Stimulated activated CD4-positive, alpha-beta T cell treated with anti-CD3 and anti-CD28 coated beads, Interleukin-12 subunit alpha, Interleukin-12 subunit beta, amount 100 ng/mL, for 4 hours (primary cell): Measurements from ENCODE around the gene UBE2Q1.

Experiments
- DNase-seq: peaks from one replicate; pipeline ENCODE4 v3.0.0-alpha.2; 2020

The UBE2Q1 gene

DNA sequence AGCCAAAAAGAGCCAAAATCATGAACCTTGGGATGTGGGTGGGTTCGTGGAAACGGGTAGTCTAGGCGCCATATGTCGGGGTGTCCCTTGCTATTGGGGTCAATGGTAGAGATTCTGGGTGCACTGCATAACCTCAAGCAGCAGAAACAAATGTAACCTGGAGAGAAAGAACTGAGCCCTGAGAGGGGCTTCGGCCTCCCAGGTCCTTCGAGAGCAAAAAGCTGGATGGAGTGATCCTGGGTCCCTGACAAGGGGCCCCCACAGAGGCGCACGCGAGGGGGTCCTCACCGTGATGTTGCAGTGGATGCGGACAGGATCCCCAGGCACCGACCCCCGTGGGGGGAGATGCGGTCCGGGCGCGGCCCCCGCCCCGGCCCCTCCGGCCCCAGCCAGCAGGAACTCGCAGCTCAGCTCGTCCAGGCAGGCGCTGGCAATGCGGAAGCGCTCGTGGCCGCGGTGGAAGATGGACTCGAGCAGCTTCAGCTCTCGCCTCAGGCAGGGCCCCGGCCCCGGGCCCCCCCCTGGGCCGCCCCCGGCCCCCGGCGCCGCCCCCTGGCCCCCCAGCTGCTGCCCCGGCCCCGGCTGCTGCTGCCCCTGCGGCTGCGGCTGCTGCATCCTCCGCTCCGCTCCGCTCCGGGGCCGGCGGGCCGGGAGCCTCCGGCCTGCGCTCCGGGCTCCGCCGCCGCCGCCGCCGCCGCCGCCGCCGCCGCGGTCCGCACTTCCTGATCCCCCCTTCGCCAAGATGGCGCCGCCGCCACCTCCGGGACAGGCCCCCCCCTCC lies at the start of gene UBE2Q1:
Gene UBE2Q1, minus strand, starts transcription at position 724 of the 781 bp plus-strand sequence. Its CDS starts 109 bp downstream, at position 615.
- DNase-seq, result peak; percentile 30

DNA sequence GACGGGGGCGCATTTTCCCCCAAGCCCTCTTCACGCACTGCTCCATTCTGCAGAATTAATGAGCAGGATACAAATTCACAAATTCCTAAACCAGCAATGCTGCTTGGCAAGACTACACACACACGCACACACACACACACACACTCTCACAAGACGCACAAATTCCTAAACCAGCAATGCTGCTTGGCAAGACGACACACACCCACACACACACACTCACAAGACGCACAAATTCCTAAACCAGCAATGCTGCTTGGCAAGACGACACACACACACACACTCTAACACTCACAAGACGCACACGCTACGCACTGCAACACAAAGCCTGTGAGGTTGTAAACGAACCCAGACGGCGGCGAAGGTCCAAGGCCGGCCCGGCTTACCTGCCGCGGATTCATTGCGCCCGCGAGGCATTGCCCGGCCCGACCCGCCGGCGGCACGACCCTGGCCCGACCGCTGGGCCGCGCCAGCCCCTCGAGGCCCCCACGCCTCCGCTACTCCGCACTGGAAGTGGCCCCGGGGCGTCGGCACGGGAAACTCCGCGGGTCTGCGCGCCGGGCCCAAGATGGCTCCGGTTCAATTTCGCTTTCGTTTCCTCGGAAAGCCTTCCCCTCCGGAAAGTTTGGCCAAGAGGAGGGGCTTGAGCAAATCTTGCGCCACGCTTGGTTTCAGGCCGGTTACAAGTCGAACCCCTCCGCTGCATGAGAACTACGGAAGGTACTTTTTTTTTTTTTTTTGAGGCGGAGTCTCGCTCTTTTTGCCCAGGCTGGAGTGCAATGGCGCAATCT lies 49.3 kb upstream of the UBE2Q1 start, which contains the start of gene ADAR:
Gene ADAR, minus strand, starts transcription at position 578 of the 788 bp plus-strand sequence. Its CDS starts 180 bp downstream, at position 398.
- DNase-seq, result peak; percentile 81

DNA sequence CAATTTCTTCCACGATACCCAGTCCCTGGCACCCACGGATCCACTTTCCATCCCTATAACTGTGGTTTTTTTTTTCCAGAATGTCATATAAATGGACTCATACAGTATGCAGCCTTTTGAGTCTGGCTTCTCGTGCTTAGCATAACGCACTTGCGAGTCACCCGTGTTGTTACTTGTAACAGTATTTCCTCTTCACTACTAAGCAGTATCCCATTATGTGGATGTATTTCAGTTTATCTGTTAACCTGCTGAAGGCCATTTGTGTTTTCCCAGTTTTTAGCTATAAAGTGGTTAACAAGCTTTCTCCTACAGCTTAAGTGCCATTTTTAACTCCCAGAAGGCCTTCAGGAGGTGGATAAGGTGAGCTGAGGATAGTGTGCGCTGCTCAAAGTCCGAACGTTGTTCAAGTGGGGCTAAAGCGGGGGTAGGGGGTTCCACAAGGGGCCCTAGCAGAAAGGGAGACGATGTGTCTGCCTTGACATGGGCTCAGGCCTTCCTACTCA lies 48.7 kb upstream of the UBE2Q1 start:
- no peak for DNase-seq

DNA sequence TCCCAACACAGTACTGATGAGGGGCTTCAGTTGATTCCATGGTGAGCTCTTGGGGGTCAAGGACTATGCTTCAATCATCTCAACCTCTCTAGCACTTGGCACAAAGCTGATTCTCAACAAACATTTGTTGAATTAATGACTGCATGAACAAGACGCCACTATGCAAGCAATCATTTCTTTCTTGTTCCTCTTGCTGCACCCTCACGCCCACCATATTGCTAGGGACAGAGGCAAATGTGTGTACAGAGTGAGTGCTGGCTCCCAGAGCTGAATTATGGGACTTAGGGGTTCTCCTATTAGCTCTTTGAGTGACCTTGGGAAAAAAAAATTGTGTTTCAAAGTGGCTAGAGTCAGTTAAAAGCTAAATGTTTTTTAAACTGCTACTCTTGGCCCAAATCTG lies 47.1 kb upstream of the UBE2Q1 start:
- no peak for DNase-seq

- DNase-seq, result no peak
Observed at GRCh38 chr1:154603317-154603716, 44.9 kb upstream of the UBE2Q1 start.

DNA sequence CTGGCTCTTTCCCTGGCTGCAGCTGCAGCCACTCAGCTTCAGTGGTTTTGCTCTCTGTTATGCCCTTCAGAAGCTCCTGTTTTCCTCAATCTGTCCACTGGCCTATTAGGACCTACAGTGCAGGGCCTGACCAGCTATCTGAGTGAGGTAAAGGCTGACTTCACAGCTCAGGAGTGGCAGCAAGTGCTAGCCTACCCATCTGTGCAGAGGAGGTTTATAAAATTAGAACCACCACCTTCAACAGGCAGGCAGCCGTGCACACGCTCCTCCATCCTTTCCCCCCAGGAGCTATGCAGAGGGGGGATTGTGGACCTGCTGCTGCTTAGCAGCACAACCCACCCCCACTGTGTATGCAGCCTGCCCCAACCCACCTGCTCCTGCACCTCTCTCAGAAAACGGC lies 41.2 kb upstream of the UBE2Q1 start:
- no peak for DNase-seq

GRCh38 chr1:154598871-154599635 lies 40.6 kb upstream of the UBE2Q1 start:
- DNase-seq, result no peak

- DNase-seq, result no peak
Observed at GRCh38 chr1:154595621-154596020, 37.2 kb upstream of the UBE2Q1 start.

GRCh38 chr1:154594811-154595210 lies 36.3 kb upstream of the UBE2Q1 start:
- DNase-seq, result no peak

DNA sequence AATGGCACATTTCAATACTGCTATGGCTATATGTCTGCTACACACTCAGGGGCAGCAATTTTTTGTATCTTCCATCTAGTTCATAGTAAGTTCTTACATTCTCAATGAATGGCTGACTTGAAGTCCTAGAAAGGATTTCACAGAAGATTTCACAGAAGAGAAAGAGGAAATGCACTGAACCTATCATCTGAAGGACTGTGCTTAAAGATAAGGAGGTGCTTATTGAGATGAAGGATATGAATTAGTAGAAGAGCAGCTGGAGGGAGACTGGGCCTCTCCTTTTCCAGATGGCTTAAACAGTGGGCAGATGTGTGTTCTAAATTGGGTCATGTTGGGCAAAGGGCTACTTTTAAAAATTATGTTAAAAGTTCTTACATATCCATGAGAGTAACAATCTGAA lies 34.9 kb upstream of the UBE2Q1 start:
- DNase-seq, result no peak

- no peak for DNase-seq
Observed at GRCh38 chr1:154591206-154591605, 32.7 kb upstream of the UBE2Q1 start.

- DNase-seq, result no peak
Observed at GRCh38 chr1:154590756-154591155, 32.3 kb upstream of the UBE2Q1 start.

GRCh38 chr1:154589780-154590179 lies 31.3 kb upstream of the UBE2Q1 start:
- DNase-seq, result no peak

DNA sequence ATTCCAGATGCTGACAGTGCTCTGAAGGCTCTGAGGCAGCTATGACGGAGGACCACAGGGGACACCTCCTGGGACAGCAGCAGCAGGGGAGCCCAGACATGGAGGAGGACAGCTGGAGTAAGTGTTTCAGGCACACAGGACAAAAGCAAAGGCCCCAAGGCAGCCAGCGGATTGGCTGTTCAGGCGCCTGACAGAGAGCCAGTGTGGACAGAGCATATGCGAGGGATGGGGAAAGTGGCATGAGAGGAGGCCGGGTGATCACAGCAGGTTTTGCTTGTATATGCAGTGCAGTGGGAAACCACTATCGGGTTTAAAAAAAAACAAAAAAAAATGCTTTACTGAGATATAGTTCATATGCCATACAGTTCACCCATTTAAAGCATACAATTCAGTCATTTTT lies 28.2 kb upstream of the UBE2Q1 start:
- no peak for DNase-seq

DNA sequence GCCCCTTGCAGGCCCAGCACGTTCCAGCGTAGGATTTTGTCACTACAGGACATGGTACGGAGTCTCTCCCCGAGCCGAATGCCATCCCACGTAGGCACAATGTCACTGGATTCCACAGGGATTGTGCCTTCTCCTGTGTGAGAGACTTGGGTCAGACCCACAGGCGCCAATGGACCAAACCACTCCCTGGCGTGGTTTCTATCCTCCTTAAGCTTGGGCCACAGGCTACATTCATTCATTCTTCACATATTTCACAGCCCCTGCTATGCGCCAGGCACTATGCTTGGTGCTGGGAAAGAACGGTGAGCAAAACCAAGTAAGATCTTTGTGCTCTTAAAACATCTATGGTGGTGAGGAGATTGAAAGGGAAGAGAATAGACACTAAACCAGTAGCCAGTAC lies 27.8 kb upstream of the UBE2Q1 start:
- no peak for DNase-seq

- no peak for DNase-seq
Observed at GRCh38 chr1:154584267-154584994, 26.0 kb upstream of the UBE2Q1 start.

- no peak for DNase-seq
Observed at GRCh38 chr1:154583773-154584172, 25.3 kb upstream of the UBE2Q1 start.

DNA sequence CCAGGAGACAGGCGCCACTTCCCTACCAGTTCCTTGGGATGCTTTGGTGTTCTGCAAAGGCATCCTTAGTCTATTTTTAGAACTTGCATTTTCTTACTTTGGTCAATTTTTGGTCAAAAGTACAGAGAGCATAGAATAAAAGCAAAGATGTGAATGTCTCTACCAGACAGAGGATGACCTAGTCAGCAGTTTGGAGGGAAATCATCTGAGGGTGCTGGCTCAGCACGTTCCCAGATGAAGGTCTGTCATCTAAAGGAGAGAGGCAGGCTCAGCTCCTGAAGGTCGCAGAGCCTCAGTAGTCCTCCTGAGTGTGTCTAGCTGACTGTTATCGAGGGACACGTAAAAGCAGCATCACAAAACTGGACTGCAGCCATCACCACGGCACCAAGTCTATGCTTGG lies 24.4 kb upstream of the UBE2Q1 start:
- no peak for DNase-seq

DNA sequence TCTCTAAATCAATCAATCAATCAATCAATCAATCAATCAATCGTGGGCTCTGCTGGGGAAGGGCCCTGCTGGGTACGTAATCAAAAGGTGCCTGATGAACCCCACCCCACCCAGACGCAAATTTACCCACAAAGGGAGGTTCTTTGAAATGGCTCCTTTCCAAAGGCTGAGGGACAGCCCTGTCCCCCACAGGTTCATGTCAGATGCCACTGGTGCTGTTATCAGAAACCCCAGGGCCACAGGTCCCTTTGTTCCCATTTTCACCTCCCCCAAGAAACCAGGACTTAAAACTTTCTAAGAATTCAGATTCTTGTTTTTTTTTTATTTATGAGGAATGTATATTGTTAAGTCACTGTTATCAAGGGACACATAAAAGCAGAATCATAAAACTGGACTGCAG lies 23.3 kb upstream of the UBE2Q1 start:
- no peak for DNase-seq

- no peak for DNase-seq
Observed at GRCh38 chr1:154579374-154579773, 20.9 kb upstream of the UBE2Q1 start.

GRCh38 chr1:154578058-154578418 lies 19.6 kb upstream of the UBE2Q1 start:
- DNase-seq, result no peak

GRCh38 chr1:154577346-154578057 lies 19.0 kb upstream of the UBE2Q1 start:
- DNase-seq, result no peak
